ENCODE results near the gene ALKBH6.
"Not testable (repeated sequence)": the region's sequence is repeated elsewhere in the genome, so short reads cannot be mapped to it uniquely, and the experiment has no call there.

The ALKBH6 gene

DNA sequence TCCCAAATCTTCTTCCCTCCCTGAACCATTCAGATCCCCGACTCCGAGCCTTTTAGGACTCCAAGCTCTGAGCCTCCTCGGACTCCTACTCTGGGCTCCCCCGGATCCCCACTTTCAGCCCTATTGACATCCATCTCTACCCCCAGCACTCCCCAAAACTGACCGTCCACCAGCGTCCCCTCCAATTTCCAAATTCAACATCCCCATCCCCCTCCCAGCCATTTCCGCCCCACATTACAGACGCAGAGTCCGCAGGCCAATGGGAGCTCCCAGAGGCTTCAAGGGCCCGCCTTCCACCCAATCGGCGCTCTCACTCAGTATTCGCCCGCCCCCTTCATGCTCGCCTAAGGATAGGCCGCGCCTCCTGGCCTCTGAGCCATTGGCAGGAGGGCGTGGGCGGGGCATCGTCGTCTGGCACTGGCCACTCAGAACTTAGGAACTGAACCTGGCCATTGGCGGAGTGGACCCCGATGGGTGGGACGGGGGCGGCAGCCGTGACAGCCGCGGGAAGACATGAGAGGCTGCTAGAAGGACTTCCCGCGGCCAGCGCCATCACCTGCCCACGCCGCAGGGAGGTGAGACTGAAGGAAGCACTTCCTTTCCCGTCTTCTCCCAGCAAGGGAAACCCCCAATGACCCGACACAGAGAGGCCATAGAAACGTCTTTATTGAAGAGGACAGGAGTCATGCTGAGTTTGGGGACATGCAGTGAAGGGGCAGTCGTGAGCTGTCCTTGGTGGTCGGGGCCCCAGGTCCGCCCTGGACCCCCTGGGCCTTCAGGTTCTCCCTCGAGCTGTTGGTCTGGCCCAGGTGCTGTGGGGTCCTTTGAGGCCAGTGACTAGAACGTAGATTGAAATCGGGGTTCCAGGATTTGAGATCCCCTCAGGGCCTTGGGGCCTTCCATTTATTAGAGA lies at the start of gene ALKBH6:
Gene ALKBH6 (minus strand): TSS at position 202 of the 913 bp plus-strand sequence. CDS start 816 bp downstream, outside the sequence.
- DNase-seq = peak; percentile 99

DNA sequence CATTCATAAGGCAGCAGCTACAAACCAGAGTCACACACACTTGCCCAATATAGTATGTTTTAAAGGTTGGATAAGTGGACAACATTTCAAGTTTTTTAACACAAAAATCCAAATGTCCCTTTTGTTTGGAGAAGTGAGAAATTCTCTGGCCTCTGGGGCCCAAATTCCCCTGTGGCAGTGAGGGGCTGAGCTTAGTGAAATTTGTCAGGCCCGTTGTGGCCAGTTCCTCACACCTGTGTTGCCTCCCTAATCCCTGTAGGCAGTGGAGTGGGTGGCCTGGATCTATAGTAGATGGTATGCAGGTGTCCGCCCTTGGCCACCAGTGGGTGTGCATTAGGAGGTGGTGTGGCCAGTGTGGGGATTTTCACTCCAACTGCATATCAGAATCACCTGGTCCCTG lies 47.4 kb upstream of the ALKBH6 start:
- DNase-seq = no peak

DNA sequence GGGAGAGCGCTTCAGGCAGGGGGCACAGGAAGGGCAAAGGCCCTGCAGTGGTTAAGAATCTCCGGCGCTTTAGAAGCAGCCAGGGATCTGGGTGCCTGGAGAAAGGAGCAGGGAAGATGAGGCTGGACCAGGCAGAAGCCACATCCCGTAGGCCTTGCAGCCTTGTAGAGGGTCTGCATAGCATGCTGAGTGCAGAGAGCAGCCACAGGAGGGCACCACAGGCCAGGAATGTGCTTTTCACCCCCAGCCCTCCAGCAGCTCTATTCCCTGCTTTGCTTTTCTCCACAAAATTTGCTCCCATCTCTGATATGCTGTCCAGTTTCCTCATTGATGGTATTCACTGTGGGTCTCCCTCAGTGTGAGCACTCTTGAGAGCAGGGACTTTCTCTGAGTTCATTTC lies 46.4 kb upstream of the ALKBH6 start:
- DNase-seq = peak; percentile 4

- no peak for DNase-seq
Measured at GRCh38 chr19:36059180-36059910, 45.3 kb upstream of the ALKBH6 start.

- no peak for DNase-seq
Measured at GRCh38 chr19:36058481-36059179, 44.6 kb upstream of the ALKBH6 start.

DNA sequence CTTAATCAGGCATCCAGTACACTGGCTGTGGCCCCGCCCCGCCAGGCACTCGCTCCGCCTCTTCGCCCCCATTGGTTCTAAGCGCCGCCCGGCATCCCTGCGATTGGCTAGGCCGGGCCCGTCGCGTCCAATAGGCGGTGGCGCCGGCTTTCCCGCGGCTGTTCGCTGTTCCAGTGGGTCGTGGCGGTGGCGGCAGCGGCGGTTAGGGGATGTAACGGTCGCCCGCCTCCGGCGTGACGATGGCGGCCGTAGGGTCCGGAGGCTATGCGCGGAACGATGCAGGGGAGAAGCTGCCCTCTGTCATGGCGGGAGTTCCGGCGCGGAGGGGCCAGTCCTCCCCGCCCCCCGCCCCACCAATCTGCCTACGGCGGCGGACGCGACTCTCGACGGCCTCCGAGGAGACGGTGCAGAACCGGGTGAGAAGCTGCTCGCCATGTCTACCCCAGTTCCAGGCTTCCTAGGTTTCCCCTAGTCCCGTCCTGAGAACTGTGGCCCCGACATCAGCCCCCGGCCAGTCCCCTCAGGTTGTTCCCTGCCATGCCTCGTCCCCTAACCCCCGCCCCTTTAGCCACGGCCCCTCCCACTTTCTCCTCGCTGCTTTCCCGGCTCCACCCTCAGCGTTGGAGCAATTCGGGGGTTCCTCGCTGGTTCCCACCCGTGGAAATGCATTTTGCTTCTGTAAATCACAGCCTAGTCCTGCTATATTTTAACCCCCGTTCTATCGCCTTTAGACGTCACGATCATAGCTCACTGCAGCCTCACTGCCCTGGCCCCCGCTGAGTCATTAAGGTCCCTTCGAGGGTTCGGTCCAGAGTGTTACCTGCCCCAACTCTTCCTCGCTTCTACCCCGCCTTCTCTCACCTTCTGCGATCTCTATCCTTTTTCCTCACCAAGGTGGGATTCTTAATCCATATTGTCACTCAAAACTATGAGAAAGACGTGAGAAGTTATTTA lies 41.0 kb upstream of the ALKBH6 start, which contains the start of gene WDR62:
Gene WDR62 (plus strand): TSS at position 165 of the 954 bp plus-strand sequence. CDS start 75 bp downstream, at position 240.
- peak; percentile 96 for DNase-seq

DNA sequence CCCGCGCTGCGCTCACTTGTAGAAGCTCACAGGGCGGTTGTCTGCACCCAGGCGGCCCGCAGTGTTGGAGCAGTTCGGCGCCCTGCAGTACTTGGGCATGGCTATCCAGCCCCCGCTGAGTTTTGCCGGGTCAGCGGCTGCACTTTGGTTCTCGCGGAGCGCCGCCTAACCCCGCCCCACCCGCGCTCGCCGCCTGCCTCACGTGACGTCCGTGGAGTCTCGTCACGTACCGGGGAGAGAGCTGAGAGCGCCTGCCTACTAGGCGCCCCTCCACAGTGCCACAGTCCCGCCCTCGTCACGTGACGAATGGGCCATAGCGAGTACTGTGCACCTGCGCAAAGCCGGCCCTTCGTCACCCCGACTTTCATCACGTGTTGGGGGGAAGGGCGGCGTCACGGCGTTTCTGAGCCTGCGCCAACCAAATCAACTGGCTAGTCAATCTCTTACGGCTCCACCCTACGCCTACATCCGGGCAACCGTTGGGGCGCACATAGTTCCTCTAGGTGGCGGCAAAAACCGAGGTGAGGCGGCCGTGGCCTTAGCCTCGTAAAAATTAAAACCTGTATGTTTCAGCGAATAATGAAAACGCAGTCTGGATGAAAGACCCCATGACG lies 40.2 kb upstream of the ALKBH6 start, which contains the start of gene THAP8:
Gene THAP8 (minus strand): TSS at position 167 of the 614 bp plus-strand sequence. CDS start 68 bp downstream, at position 99.
- peak; percentile 99 for DNase-seq

DNA sequence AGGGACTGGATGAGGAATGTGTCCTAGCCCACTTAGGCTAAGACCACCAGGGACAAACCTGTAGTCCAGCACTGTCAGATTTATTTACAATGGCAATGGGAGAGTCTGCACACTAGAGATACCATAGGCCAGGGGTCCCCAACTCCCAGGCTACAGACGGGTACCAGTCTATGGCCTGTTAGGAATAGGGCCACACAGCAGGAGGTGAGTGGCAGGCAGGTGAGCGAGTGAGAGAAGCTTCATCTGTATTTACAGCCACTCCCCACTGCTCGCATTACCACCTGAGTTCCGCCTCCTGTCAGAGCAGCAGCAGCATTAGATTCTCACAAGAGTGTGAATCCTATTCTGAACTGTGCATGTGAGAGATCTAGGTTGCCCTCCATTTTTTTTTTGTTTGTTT lies 37.6 kb upstream of the ALKBH6 start:
- DNase-seq = peak; percentile 9

DNA sequence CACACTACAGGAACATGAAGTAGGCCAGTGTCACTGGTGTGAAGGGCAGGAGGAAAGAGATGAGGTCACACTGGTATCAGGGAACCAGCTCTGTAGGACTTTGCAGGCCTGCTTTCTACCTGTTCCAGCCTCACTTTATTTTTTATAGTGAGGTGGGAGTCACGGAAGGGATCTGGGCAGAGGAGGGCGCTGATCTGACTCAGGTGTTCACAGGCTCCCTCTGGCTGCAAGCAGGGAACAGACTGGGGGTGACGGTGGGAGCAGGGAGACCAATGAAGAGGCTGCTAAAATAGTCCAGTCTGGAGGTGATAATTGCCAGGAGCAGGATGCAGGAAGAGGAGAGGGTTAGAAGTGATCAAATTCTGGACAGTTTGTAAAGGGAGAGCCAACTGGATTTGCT lies 37.2 kb upstream of the ALKBH6 start:
- DNase-seq = peak; percentile 23

DNA sequence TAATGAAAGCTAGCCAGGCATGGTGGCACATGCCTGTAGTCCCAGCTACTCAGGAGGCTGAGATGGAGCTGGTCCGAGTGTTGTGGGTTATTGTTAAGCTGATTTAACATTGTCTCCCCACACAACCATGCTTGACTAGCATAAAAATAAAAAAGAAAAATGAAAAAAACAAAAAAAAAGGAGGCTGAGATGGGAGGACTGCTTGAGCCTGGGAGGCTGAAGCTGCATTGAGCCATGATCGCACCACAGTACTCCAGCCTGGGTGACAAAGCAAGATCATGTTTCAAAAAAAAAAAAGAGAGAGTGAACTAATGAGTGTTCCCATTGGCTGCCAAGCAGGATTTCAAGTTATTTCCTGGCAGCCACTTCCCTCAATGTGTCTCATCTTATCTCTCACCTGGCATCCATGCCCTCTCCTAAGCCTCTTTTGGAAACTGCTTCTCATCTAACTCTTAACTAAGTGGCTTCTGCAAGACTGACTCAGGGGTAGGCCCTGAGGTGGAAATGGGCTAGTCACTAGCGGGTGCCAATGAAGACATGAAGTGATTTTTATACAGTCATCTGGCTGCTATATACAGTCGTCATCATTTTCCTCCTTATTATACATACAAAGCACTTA lies 35.2 kb upstream of the ALKBH6 start:
- DNase-seq = peak; percentile 75

- DNase-seq = no peak
Measured at GRCh38 chr19:36047835-36048234, 33.8 kb upstream of the ALKBH6 start.

DNA sequence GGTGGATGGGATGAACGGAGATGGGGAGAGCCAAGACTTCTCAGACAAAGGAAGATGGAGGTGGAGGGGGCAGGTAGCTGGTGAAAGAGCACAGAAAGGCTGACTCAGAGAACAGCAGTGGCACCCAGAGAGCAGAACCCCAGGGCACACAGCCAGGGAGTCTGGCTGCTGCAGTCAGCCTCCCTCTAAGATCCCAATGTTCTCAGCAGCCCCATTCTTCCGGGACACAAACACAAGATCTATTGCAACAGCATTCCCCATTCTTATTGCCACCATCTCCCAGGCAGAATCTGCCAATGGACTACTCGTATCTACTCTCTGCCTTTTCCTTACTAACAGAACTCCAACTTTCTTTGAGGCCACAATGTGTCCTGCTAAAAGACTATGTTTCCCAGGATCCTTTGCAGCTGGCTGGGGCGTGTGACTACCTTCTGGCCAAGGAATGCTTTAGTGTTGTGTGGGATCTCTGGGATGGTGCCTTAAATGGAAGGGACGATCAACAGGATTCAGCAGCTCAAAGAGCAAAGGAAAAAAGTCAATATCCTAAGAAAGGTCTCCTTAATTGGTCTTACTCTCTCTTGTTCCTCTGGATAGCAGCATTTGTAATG lies 32.5 kb upstream of the ALKBH6 start:
- DNase-seq = no peak

DNA sequence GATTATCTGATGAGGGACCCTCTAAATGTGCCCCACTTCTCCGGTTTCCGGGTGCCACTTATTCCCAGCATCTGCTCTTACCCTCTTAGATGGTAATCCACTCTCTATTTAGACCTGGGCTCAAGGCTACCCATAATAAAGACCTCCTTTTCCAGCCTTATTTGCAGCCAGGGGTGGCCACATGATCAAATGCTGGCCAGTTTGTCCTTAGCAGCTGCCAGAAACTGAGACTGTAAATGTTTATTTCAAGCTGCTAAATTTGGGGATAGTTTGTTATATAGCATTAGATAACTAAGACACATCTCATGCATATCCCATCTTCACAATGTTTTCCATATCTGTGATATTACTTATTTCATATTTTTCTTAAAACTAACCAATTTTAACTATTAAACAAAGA lies 29.9 kb upstream of the ALKBH6 start:
- DNase-seq = no peak

GRCh38 chr19:36041831-36042230 lies 27.8 kb upstream of the ALKBH6 start:
- no peak for DNase-seq

DNA sequence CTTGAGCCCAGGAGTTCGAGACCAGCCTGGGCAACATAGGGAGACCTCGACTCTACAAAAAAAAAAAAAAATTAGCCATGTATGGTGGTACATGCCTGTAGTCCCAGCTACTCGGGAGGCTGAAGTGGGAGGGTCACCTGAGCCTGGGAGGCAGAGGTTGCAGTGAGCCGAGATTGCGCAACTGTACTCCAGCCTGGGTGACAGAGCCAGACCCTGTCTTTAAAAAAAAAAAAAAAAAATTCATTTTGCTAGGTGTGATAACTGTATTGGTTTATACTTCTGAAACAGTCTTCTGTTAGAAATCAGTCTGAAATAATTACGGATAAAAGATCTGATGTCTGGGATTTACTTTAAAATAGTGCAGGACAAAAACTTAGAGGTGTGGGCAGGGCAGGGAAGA lies 27.1 kb upstream of the ALKBH6 start:
- not testable (repeated sequence) for DNase-seq

- no peak for DNase-seq
Measured at GRCh38 chr19:36040495-36040894, 26.5 kb upstream of the ALKBH6 start.

GRCh38 chr19:36032251-36033104 lies 18.5 kb upstream of the ALKBH6 start, which contains the start of gene CLIP3:
Gene CLIP3, minus strand, starts transcription at chr19:36032873. Its CDS starts 516 bp downstream, at chr19:36032357.
- DNase-seq = peak; percentile 54

- no peak for DNase-seq
Measured at GRCh38 chr19:36031308-36031707, 17.3 kb upstream of the ALKBH6 start.
